HS-27A (cell line): ENCODE measurements around the gene ATP2B2.

Source experiments
- DNase-seq: peaks from one replicate; pipeline ENCODE4 v3.0.0-alpha.2; 2012; ENCODE audit warnings: low read depth, missing footprints

ATP2B2 gene

DNA sequence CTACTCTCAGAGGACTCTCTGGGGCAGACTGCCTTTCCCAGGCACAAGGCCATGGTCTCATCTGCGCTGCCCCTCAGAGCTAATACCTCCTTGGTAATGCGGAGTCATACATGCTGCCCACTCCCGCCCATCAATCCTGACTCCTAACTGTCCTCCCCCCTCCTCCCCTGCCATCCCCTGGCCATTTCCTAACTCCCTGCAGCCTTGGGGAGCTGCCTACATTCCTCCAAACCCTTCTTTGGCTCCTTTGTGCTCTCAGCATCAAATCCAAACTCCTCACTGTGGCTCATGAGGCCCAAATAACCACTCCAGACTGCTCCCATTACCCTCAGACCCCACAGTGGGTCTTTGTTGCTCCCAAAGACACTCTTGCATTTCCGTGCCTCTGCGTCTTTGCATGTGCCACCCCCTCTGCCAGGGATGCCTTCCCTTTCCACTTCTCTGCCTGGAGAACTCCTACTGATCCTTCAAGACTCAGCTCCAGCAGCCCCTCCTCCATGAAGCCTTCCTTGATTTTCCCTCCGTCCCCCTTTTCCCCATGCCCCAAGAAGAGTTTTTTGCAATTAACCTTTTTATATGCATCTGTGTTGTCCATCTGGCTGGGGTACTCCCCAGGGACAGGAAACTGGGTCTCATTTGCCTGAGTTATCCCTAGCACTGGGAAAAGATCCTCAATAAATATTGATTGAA is 5.5 kb upstream of the ATP2B2 start:
- DNase-seq, result no peak

GRCh38 chr3:10510086-10510742 is 4.8 kb upstream of the ATP2B2 start:
- DNase-seq, result no peak

DNA sequence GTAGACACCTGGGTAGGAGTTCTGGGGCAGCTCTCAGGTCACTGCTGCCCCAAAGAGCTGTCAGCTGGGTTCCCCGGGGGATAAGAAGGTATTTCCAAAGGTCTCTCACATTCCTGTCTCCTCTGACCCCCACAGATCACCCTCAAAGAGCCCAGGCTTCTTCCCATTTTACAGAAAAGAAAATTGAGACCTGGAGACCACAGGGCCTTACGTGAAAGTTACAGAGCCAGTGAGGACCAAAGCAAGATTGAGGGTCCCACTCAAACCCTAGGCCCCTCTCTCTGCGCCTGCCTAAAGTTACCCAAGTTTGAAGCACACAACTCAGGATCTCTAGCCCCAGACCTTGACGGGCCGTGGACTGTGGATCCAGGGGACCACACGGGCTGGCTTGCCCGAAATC is 3.9 kb upstream of the ATP2B2 start:
- DNase-seq, result no peak

DNA sequence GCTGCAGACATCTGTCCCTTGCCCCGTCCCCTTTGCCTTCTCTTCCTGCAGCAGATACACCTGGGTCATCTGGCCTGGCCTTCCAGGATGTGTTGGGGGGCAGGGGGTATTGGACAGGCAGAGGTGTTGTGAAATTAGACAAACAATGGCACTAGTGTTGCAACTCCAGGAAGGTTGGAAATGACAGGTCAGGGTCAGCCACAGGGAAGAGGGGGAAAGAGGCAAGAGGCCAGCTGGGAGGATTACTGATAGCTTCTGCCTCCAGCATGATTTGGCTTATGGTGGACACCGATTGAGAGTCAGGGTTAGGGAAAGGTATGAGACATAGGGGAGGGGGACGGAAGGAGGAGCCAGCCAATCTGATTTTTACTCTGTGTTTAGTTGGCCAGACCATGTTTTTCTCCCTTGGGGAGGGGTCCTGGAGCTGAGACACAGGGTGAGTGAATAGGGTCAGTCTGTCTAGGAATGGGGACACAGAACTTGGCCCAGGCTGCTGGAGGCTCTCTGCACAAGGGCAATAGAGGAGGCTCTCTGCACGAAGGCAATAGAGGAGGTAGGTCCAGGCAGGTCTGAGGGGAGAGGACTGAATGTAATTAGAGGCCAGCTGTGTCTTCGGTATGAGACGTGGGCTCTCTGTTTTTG is 3.4 kb upstream of the ATP2B2 start:
- DNase-seq, result no peak

GRCh38 chr3:10508235-10508618 is 2.8 kb upstream of the ATP2B2 start:
- DNase-seq, result no peak

DNA sequence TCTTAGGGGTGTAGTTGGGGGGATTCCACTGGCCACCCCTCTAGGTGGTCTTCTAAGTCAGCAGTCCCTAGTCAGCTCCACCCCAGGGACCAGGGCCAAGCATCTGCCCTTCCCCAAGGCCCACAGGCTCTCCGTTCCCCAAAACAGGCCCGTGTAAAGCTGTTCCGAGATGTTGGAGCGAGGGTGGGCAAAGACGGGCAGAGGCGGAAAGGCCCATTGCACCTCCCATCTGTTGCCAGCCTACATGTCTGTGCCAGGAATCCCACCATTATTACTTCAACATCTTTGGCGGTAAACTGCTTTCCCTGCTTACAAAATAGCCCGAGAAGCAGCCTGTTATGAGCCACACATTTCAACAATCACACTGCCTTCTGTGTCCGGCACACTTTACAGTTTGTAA is 1.9 kb upstream of the ATP2B2 start:
- DNase-seq, result no peak

DNA sequence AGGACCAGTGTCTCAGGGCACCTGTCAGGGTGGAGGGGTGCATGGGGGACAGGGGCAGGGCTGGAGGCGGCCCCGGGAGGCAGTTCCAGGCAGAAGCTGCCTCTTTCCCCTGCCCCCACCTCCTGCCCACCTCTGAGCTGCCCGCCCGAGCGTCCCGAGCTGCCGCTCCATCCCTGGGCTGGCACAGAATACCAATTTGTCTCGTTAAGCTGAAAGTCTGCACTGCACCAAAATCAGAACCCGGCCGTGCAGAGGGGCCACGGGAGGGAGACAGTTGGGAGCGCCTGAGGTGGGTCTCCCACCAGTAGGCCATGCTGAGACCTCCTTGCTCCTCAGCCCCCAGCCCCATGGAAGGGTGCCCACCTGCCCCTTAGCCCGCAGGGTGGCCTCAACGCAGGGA is 1.3 kb upstream of the ATP2B2 start:
- no peak for DNase-seq

DNA sequence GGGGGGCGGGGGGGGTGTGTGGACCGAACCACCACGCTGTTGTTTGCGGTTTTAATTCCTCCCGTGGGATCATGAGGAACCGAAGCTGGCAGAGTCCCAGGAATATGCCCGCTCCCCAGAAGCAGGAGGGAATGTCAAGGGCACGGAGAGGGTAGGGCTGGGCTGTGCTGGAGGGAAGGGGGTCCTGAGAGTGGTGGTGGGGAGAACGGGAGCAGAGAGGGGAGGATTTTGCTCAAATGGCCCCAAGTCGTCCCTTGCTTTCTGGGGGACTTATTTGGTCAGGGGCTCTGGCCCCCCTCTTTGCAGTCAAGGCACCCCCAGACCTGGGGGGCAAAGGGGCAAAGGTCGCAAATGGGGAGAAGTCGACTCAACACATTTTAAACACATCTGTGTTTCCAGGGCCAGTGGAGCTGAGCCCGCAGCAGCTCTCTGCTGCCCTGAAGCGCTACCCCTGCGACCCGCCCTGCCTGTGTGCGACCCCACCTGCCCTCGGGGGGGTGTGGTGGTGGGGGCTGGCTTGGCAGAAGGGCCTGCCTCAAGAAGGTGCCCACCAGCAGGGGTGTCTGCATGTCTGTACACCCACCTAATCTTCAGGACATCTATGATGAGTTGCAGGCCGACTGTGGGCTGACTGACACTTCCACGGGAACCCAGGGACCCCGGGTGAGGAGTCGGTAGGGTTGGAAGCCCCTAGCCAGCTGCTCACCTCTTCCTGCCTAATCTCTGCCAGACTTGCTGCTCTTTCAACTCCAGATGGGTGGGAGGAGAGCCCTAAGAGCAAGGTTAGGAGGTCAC is 602 bp upstream of the ATP2B2 start:
- DNase-seq, result no peak

DNA sequence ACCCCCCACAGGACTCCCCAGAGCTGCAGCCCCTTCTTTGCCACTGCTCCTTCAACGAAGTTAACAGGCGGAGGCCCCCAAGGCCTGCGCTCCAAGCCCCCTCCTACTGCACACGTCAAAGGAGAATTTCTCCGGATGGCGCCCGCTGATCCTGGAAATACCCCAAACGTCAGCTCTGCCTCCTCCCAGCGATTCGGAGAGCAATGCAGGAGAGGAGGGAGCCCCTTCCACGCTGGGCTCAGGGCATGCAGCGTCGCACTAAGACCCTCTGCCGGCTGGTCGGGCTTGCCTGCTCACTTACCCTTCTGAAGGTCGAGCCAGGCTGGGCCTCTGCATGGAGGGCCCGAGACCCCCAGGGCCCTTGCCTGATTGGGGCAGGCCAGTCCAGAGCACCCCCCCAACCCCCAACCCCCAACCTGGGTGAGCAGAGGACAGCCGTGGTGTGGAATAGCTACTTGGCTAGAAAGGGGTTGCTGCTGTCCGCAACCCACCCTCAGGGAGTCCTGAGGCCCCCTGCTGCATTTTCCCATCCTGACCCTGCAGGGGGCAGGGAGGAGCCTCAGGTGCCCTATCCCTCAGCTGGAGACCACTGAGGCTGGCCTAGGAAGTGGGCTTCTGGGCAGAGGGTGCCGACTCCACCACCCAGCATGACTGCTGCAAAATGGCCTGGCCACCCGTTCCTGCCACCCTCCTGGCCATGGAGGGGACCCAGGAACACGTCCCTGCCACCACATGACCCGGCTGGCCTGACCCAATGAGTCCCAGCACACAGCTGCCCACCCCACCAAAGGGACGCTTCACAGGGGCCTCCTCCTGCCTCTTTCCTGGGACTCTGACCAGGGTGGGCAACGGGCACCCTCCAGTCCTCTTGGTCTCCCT is 976 bp downstream of the ATP2B2 start:
- DNase-seq, result no peak

- DNase-seq, result no peak
Measured at GRCh38 chr3:10503217-10503796, 2.1 kb downstream of the ATP2B2 start.

- no peak for DNase-seq
Measured at GRCh38 chr3:10502185-10502880, 3.1 kb downstream of the ATP2B2 start.

DNA sequence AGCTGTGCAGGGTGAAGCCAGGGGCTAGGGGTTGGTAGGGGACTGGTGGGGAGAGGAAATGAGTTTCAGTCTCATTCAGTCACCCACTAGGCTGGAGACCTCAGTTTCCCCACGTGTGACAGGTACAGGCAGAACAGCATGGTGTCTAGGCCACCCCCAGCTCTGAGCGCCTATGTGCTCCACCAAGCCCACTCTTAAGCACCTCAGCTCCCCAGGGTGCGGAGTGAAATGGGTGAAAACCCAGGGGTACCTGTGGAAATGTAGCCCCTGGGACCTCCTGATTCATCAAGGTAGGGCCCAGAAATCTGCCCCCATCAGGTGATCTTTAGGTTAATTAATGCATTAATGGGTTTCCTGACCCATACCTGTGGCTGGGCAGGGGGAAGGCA is 3.7 kb downstream of the ATP2B2 start:
- no peak for DNase-seq

GRCh38 chr3:10500717-10501663 is 4.4 kb downstream of the ATP2B2 start:
- DNase-seq, result no peak

DNA sequence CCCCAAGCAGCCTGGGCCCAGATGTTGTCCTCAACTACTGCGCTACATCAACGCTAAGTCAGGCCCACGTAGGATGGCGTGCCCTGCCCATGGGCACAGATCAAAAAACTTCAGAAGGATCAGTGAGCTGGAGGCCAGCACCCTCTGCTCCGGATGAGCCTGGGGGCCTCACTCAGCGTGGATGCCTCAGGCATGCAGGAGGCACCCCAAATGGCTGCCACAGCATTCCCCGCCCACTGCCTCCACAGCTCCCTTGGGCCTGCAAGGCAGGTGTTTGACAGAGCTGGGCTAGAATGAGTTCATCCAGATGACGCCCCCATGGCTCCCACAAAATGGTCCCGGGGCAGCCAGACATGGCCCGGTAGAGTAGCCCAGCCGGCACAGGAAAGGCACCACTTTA is 7.1 kb downstream of the ATP2B2 start:
- DNase-seq, result no peak

- DNase-seq, result no peak
Measured at GRCh38 chr3:10497439-10497838, 7.9 kb downstream of the ATP2B2 start.

- DNase-seq, result no peak
Measured at GRCh38 chr3:10496121-10496863, 9.1 kb downstream of the ATP2B2 start.

DNA sequence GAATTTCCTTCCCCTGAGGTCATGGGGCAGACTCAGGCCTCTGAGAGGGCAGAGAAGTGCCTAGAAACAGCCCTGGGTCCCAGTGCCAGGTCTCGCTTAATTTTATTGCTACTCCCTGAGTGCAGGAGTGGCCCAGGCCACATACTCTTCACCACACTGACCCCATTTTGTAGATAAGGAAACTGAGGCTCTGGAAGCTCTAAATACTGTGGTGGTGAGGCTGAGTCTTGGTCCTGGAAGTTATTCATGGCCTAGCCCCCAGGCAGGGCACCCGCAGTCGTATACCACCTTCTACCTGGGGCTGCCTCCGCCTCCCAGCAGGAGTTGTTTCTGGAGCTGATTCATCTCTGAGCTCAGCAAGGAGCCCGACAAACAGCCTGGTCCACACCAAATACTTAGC is 9.8 kb downstream of the ATP2B2 start:
- DNase-seq, result no peak

DNA sequence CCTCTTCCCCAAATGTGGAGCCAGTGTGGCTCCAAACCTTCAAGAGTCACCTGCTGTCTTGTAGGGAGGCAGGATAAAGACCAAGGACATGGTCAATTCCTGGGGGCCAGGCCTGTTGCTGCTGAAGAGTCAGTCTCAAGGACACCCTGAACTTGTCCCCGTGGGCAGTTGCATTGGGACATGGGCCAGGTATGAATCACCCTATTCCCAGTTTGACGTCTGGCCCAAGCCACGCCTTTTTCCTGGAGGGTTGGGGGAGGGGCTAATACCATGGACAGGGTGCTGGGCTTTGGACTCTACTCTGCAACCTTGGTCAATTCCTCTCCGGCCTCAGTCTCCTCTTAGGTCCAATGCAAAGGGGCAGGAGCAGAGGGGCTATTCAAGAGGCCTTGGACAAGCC is 10.4 kb downstream of the ATP2B2 start:
- no peak for DNase-seq

DNA sequence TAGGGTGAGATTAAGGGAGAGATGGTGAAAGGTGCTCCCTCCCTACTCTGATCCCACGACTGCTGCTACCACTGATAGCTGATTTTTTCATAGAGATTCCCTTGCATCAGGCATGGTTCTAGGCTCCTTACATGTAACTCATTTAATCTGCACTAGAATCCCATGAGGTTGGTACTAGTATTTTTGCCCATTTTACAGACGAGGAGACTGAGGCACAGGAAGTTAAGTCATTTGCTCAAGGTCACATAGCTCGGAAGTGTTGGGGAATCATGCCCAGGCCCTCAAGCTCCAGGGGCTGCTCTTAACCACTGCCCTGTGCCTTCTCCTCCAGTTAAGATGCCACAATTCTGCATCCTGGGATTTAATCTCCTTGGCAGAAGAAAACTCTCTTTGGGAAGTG is 11.2 kb downstream of the ATP2B2 start:
- DNase-seq, result no peak
